ENCODE results near the gene UBAP2L.
A peak's percentile ranks its signal among the peaks of the same experiment; 100 is the strongest.

Gene UBAP2L

DNA sequence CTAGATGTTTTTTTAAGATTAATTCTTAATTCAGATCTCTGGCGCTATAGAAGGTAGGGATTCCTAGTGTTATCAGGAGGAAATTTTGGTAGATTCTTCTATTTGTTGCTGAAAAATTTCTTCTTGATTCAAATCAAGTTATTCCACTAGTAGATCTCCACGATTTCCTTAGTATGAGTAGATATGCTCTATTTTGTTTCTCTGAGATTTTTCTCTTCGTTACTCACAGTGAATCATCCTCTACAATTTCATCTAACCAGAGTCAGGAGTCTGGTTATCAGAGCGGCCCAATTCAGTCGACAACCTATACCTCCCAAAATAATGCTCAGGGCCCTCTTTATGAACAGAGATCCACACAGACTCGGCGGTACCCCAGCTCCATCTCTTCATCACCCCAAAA is 32.9 kb downstream of the UBAP2L start:
- Histone ChIP-seq H3K27ac (no peak overlapping the region), H3K27me3 (no peaks in the 10 kb centered on the region), H3K9ac (no peak overlapping the region), H3K4me1 (no peaks in the 10 kb centered on the region), H3K9me3 (replicated peaks in 1 of 11) (no peaks in the 10 kb centered on the region), H3K4me3 (no peak overlapping the region), H4K20me1 (peaks cover 6 to 96% (median 68%) of the 10 kb centered on the region in 11 experiments; a peak in 19 of 22 replicates), H3K4me2 (no peak overlapping the region), H3K36me3 (peaks cover 100% of the 10 kb centered on the region in 11 experiments)
- no peak for TF ChIP-seq Cebpa-rat (IDR thresholded peaks at IDR 0.05)

DNA sequence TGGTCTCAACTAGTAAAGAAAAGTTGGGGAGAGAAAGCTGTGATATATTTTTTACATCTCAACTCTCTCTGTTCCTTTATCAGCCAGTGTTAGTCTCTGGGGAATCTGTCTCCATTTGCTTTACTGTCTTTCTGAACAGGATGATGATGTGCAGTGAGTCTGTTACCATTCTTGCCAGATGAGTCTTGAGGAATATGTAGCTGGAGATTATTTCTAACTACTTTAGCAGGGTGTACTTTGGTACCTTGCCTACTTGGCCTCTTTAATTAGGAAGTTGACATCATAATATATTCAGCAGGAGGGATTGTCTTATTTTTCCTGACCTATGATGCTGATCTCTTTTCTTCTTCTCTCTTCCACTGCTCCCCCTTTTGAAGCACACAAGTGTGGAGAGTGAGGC is 35.9 kb downstream of the UBAP2L start:
- Histone ChIP-seq H3K4me3 (no peak overlapping the region), H3K4me2 (no peak overlapping the region), H3K4me1 (no peaks in the 10 kb centered on the region), H3K9me3 (replicated peaks in 1 of 11) (no peaks in the 10 kb centered on the region), H3K27ac (no peak overlapping the region), H3K27me3 (no peaks in the 10 kb centered on the region), H3K36me3 (peaks cover 100% of the 10 kb centered on the region in 11 experiments), H4K20me1 (peaks cover 15 to 96% (median 63%) of the 10 kb centered on the region in 11 experiments; a peak in 20 of 22 replicates), H3K9ac (no peak overlapping the region)
- no peak for TF ChIP-seq Cebpa-rat (IDR thresholded peaks at IDR 0.05)

DNA sequence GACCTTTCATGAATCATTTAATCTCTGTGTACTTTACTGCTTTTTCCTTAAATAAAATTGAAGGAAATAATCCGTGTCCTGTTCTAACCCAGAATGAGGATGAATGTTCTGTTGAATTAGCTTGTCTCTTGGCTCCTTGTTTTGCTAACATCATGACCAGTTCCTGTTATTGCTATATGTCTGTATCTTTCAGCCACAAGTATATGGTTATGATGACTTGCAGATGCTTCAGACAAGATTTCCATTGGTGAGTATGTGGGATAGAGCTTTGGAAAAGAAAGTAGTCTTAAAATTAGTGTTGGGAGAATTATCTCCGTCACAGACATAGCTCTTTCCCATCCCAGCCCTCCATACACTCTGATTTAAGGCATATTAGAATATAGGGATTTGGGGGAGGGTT is 38.0 kb downstream of the UBAP2L start:
- Histone ChIP-seq H3K9me3 (replicated peaks in 1 of 11) (no peaks in the 10 kb centered on the region), H3K9ac (no peak overlapping the region), H3K27ac (no peak overlapping the region), H3K4me2 (no peak overlapping the region), H3K4me3 (no peak overlapping the region), H3K36me3 (peaks cover 100% of the 10 kb centered on the region in 11 experiments), H3K4me1 (no peaks in the 10 kb centered on the region), H4K20me1 (peaks cover 28 to 97% (median 71%) of the 10 kb centered on the region in 11 experiments; a peak in 21 of 22 replicates), H3K27me3 (no peaks in the 10 kb centered on the region)
- TF ChIP-seq Cebpa-rat (IDR thresholded peaks at IDR 0.05), result no peak

DNA sequence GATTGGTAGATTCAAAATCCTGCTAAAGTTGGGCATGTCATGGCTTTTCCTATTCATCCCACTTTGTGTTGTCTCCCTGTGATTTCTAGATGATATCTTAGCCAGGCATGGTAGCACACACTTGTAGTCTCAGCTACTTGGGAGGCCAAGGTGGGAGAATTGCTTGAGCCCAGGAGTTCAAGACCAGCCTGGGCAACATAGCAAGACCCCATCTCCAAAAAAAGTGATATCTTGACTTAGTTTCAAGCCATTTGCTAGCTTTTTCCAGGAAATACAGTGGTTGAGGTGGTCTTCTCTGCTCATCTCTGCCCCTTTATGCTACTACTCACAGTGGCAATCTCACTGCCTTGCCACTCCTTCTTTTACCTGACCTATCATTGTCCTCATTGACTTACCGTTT is 39.4 kb downstream of the UBAP2L start:
- H3K27me3 ChIP-seq, result no peaks in the 10 kb centered on the region
- H3K9me3 ChIP-seq (replicated peaks in 1 of 11), result no peaks in the 10 kb centered on the region
- peaks cover 36 to 97% (median 83%) of the 10 kb centered on the region in 11 experiments; a peak in 21 of 22 replicates for H4K20me1 ChIP-seq

DNA sequence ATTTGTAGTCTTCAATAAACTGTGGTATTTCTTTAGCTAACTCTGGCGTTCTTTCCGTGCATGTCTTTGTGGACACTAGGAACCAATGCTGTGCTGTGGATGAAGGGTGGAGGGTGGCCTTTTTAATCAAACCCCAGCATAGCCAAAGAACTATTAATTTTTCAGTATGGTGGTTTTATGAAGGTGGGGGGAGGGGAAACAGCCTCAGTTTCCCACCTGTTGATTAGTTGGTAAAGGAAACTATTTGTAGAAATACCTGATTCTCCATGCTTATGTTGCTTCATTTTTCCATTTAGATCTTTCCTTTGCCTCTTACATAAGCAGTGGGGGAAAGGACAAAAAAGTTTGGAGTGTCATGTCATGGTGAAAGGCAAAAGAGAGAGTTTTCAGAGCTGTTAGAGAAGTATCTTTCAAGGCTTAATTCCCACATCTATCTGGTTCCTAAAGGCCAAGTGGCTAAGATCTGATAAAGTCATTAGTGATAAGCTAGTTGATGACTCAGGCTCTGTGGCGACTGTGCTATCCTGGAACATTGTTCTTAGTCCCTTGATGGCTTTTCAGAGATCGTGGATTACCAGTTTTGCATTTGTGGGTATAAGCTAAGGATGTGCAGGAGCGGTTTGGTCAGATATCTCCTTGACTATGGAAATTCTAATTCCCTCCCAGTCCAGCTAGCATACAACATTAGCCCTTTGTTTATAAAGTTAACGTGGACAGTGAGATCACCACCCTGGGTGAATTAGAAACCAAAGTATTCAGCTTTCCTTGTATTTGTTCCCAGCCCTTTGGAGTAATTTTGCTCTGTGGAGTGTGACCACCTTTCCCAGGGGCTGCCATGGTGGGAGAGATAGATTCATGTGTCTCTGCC is 42.9 kb downstream of the UBAP2L start:
- no peak for TF ChIP-seq Cebpa-rat (IDR thresholded peaks at IDR 0.05)
- Histone ChIP-seq H4K20me1 (peaks cover 36 to 85% (median 65%) of the 10 kb centered on the region in 11 experiments; a peak in 21 of 22 replicates), H3K9ac (no peak overlapping the region), H3K27ac (no peak overlapping the region), H3K36me3 (peaks cover 98 to 100% (median 100%) of the 10 kb centered on the region in 11 experiments), H3K4me2 (no peak overlapping the region), H3K9me3 (replicated peaks in 1 of 11) (no peaks in the 10 kb centered on the region), H3K27me3 (no peaks in the 10 kb centered on the region), H3K4me3 (no peak overlapping the region), H3K4me1 (no peaks in the 10 kb centered on the region)

More for the DNA sequence above, 39.4 kb downstream of the UBAP2L start:
- H3K27ac ChIP-seq, result no peak overlapping the region
- H3K4me1 ChIP-seq, result no peaks in the 10 kb centered on the region
- peaks cover 100% of the 10 kb centered on the region in 11 experiments for H3K36me3 ChIP-seq
- H3K9ac ChIP-seq, result no peak overlapping the region
- H3K4me3 ChIP-seq, result no peak overlapping the region
- no peak overlapping the region for H3K4me2 ChIP-seq
- TF ChIP-seq Cebpa-rat (IDR thresholded peaks at IDR 0.05), result no peak

DNA sequence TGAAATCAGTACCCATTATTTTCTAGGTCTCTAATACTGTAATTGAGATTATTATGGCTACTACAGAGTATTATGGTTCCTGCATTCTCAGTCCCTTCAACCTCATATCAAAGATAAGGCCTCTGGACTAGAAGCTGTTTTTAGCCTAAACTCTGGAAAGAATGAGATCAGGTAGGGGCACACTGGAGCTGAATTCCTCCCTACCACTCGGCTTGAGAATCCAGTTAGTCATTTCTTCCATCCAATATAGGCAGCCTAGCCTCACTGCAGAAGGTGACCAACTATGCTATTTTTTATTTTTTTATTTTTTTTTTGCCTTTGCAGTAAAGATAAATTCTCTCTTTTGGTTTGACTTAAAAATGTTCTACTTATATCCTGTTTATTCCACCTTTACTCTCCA is 43.7 kb downstream of the UBAP2L start:
- H3K4me3 ChIP-seq, result no peak overlapping the region
- H3K4me2 ChIP-seq, result no peak overlapping the region
- H4K20me1 ChIP-seq, result peaks cover 36 to 81% (median 63%) of the 10 kb centered on the region in 11 experiments; a peak in 21 of 22 replicates
- no peaks in the 10 kb centered on the region for H3K27me3 ChIP-seq
- 0 out of 20 replicates have a peak, but pooled peaks cover 0 to under 1% (median 0%) of the 10 kb centered on the region in 10 experiments for H3K4me1 ChIP-seq
- H3K9ac ChIP-seq, result no peak overlapping the region
- no peak overlapping the region for H3K27ac ChIP-seq
- H3K9me3 ChIP-seq (replicated peaks in 1 of 11), result no peaks in the 10 kb centered on the region
- H3K36me3 ChIP-seq, result peaks cover 98 to 100% (median 100%) of the 10 kb centered on the region in 11 experiments
- TF ChIP-seq Cebpa-rat (IDR thresholded peaks at IDR 0.05), result no peak

DNA sequence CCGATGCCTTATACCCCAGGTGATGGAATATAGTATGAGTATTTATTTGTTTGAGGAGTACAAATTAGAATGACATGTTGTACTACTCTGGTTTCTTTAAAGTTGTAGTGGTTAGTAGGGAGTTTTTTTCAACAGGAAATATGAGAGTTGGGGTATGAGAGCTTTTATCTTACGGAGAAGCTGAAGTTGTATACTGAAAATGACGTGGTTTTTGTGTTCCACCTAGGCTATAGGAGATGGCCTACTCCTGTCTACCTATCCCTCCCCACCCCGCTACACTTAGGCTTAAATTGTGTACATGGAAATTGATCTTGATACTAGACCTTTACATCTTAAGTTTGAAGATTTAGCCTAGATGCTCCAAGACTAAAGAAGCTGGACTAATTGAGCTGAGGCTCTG is 44.8 kb downstream of the UBAP2L start:
- peaks cover 36 to 73% (median 58%) of the 10 kb centered on the region in 11 experiments; a peak in 21 of 22 replicates for H4K20me1 ChIP-seq
- no peaks in the 10 kb centered on the region for H3K9me3 ChIP-seq (replicated peaks in 1 of 11)
- no peak overlapping the region for H3K27ac ChIP-seq
- no peak overlapping the region for H3K9ac ChIP-seq
- no peaks in the 10 kb centered on the region for H3K27me3 ChIP-seq
- peaks cover 0 to 7% (median 0%) of the 10 kb centered on the region in 10 experiments; a peak in 7 of 20 replicates for H3K4me1 ChIP-seq
- no peak overlapping the region for H3K4me2 ChIP-seq
- H3K36me3 ChIP-seq, result peaks cover 96 to 100% (median 100%) of the 10 kb centered on the region in 11 experiments
- TF ChIP-seq Cebpa-rat (IDR thresholded peaks at IDR 0.05), result no peak
- H3K4me3 ChIP-seq, result no peak overlapping the region

DNA sequence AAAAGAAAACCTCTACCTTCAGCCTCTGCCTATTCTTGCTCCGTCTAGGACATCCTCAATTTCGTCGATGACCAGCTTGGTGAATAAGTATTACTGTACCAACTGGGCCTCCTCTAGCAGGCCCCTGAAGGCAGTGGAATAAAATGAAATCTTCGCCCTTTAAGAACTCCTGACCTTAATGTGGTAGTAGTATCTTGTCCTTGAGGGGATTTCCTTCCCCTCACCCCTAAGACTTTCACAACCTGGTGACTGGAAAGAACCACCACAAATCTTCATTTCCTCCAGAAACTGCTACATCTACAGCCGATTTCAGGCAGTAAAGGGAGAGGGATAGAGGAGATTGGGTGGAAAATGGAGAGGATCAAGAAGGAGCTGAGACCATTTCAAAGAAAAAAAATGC is 50.1 kb downstream of the UBAP2L start:
- Histone ChIP-seq H3K4me2 (peak overlapping the region; percentile 71 to 95 (median 83); a peak in 19 of 22 replicates), H3K4me1 (peaks cover 23 to 37% (median 29%) of the 10 kb centered on the region in 10 experiments), H3K9ac (peak overlapping the region in 10 of 11 experiments; percentile 86 to 92 (median 88); a peak in 11 of 22 replicates), H3K27ac (peak overlapping the region in 9 of 11 experiments; percentile 55 to 89 (median 84); a peak in 16 of 22 replicates), H3K4me3 (peak overlapping the region in 1 of 10 experiments; percentile 84; a peak in 1 of 20 replicates), H3K9me3 (replicated peaks in 1 of 11) (no peaks in the 10 kb centered on the region), H3K27me3 (no peaks in the 10 kb centered on the region), H3K36me3 (peaks cover 63 to 80% (median 72%) of the 10 kb centered on the region in 11 experiments), H4K20me1 (peaks cover 0 to 25% (median 7%) of the 10 kb centered on the region in 11 experiments; a peak in 8 of 22 replicates)
- no peak for TF ChIP-seq Cebpa-rat (IDR thresholded peaks at IDR 0.05)
